HepG2 (cell line): Measurements from ENCODE around the gene DTNB. TPM values are rescaled to one million over a fixed set of nuclear protein-coding genes. Genes with fewer than 3 reads are reported as not detected.

Source experiments
- MEF2D ChIP-seq: sonication (generic); formaldehyde crosslinking; IDR thresholded peaks from 2 replicates; pipeline ENCODE4 v1.5.1; 2020; ENCODE audit warnings: mild to moderate bottlenecking, missing genetic modification reagents
- TBX3 ChIP-seq: fragments of 450-650 bp; IDR thresholded peaks from 2 replicates; pipeline ENCODE4 v1.6.1; 2017; ENCODE audit warnings: antibody characterized with exemption, mild to moderate bottlenecking, inconsistent platforms, borderline replicate concordance
- TRIM24 ChIP-seq: sonication (generic); formaldehyde crosslinking; IDR thresholded peaks from 2 replicates; pipeline ENCODE4 v1.8.0; 2022; ENCODE audit warnings: mild to moderate bottlenecking, missing genetic modification reagents
- ZNF318 ChIP-seq: sonication (generic); formaldehyde crosslinking; IDR thresholded peaks from 2 replicates; pipeline ENCODE4 v1.4.0; 2020; ENCODE audit warnings: mild to moderate bottlenecking, missing genetic modification reagents
- ZNF781 ChIP-seq: sonication (generic); formaldehyde crosslinking; IDR thresholded peaks from 2 replicates; pipeline ENCODE4 v1.5.1; 2020; ENCODE audit warnings: borderline replicate concordance, mild to moderate bottlenecking, missing genetic modification reagents; ENCODE audit errors: not compliant biosample characterization
- polyA plus RNA-seq, 8 experiments: library from polyadenylated mRNA; depleted of rRNA in 3 of 8; stranded (reverse) in 7 of 8; unstranded in 1 of 8; fragments of >200 nt; fragmentation: Illumina TruSeq in 4 of 8; extraction: Trizol in 4 of 8; gene quantifications; 2 replicates each; pipeline versions ENCODE4 v1.2.1 to v1.2.3, GENCODE V29; 2011 to 2016; ENCODE audit warnings: low read depth in 4 of 8, missing spikeins in 1 of 8, mixed read lengths in 1 of 8; ENCODE audit not compliant: insufficient read depth in 1 of 8
- total RNA-seq, 5 experiments: library from RNA; depleted of rRNA; stranded (reverse); fragments of >200 nt; fragmentation: Illumina TruSeq; extraction: Trizol; gene quantifications; 2 replicates each; pipeline ENCODE4 v1.2.3, GENCODE V29; 2016; ENCODE audit warnings: low read depth in 1 of 5

DTNB gene
- total and polyA plus RNA-seq, 2 of the 13 experiments (the other 11 are each of a cell fraction or from before 2014, with no cell fraction given) = 14.4 to 23.9 TPM

- no peak for TF ChIP-seq ZNF318 (CRISPR knock-in tag)
- no peak for TF ChIP-seq ZNF781 (CRISPR knock-in tag)
- TF ChIP-seq TBX3 = no peak
- no peak for TF ChIP-seq TRIM24 (CRISPR knock-in tag)
- no peak for TF ChIP-seq MEF2D (CRISPR knock-in tag)
- TF ChIP-seq, all 625 proteins: peak for 0
These were observed 199.5 kb downstream of the DTNB start (continued) for GRCh38 chr2:25473758-25474340.
